ENCODE data around the gene JUNB.

GRCh38 chr19:12836529-12836863, 45.2 kb downstream of the JUNB start:
- TF ChIP-seq YY1 (tag by site-specific recombination; IDR thresholded peaks at IDR 0.05) = no peak
- no peak for TF ChIP-seq CTCF (tag by site-specific recombination; IDR thresholded peaks at IDR 0.05)
- TF ChIP-seq ZIC2 (tag by site-specific recombination; IDR thresholded peaks at IDR 0.05) = no peak
- TF ChIP-seq HIC1 (tag by site-specific recombination; IDR thresholded peaks at IDR 0.05) = no peak
- no peak for TF ChIP-seq ZNF843 (tag by site-specific recombination; IDR thresholded peaks at IDR 0.05)
- TF ChIP-seq ZBTB26 (tag by site-specific recombination; optimal IDR thresholded peaks at IDR 0.05) = no peak
- no peak for TF ChIP-seq ZNF155 (tag by site-specific recombination; IDR thresholded peaks at IDR 0.05)
- TF ChIP-seq ZNF624 (tag by site-specific recombination; IDR thresholded peaks at IDR 0.05) = no peak
- TF ChIP-seq ZNF121 (tag by site-specific recombination; IDR thresholded peaks at IDR 0.05) = no peak
- no peak for TF ChIP-seq ZNF416 (tag by site-specific recombination; IDR thresholded peaks at IDR 0.05)
- no peak; the same call in 1 of the 2 replicates for TF ChIP-seq SP3 (tag by site-specific recombination; IDR thresholded peaks at IDR 0.05)

Measured in HEK293 (cell line).